GM15510 (cell line): ENCODE data around the gene TRAM2.

ENCODE experiments used
- POLR2A ChIP-seq: IDR thresholded peaks from 3 replicates; pipeline ENCODE4 v1.6.1; 2011; ENCODE audit warnings: borderline replicate concordance; ENCODE audit not compliant: insufficient read length; ENCODE audit errors: extremely low read depth

The TRAM2 gene

DNA sequence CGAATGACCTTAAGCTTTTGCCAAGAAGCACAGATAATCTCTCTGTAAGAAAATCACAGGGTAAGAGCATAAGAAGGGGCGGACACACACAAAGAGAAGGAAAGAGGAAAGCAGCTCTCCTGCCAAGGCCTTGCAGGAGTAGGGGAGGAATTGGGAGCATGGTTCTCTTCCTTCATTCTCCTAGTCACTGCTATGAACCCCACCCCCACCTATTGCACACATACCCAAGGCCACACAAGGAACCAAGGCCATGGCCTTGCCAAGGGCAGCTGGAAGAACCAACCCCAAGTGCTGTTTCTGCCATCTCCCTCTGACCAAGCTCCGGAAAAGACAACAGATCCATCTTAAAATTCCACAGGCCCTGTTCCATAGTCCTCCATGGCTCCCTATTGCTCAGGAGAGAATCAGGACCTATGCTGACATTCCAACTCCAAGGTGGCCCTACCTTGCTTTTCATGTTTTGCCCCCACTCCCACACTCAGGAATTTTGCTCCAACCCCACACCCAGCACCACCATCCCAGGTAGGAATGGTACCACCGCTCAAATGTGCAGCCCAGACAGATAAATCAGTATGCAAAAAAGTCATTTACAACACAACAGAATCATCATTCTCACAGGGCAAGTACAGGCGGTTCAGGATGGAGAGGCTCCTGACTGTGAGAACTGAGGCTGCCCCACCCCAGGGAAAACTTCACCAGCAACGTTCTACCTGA is 31.3 kb downstream of the TRAM2 start:
- TF ChIP-seq POLR2A: no peak

DNA sequence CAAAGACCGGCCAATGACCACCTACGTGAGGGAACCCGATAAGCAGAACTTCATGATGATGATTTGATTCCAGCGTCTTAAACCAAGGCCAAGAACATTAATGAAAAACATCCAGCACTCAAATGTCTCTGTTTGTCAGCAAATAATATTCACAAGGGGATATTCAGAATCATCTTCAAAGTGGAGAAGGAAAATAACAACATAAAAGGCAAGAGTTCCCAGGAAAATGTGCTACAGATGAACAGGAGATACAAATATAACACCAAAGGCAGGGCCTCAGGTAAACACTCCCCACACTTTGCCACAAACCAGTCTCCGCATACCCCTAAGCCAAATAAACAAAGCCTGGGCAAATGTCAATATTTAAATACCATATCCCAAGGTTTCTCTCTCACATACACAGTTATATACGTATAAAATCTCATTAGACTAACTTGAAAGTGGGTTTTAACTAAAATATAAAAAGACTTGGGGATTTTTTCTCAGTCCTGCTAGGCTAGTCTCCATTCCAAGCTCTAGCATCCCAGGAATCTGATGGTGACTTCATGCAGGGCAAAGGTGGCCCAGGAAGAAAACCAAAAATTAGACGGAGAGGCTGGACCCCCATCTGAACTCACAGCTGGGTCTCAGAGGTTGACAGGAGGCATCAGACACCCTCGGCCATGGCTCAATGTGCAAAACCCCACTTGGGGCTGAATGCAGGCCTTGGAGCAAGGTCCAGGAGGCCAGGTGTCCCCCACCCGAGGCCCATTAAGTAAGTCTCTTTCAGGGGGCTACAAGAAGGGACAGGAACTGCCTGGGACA is 32.1 kb downstream of the TRAM2 start:
- TF ChIP-seq POLR2A: no peak

DNA sequence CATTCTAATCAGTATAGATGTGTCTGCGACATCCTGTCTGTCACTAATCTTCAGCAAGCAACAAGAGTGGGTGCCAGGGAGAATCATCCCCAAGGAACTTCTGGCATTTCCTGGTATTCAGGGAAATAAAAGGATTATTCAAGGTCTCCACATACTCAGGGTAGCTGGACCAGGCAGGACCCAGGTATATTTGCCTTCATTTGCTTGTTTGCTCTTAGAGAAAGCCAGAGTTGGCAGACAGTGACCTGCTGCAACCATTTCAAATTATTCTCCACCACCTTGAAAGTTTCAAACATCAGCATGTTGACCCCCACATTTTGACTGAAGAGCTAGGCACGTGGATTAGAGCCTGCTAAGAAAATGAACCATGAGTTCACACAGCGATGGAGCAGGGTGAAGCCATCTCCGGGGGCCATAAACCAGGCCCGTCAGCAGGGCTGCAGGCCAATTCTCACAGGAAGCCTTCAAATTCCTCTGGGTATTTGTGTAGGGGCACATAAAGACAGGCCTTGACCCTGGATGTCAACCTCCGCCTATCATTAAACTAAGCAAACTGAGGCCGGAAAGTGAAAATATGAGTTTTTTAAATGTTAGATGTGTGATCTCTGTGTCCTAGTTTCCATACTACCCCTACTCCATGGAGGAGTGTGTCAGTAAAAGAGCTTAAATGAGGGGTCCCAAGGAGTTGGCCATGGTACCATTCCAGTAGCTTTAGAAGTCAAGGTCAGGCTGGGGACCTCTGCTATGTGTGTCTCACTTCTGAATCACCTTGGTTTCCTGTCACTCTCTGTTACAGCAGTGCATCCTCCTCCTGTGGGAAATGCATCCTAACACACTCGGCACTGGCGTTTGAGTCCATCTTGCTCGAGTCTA is 32.9 kb downstream of the TRAM2 start:
- no peak for TF ChIP-seq POLR2A

DNA sequence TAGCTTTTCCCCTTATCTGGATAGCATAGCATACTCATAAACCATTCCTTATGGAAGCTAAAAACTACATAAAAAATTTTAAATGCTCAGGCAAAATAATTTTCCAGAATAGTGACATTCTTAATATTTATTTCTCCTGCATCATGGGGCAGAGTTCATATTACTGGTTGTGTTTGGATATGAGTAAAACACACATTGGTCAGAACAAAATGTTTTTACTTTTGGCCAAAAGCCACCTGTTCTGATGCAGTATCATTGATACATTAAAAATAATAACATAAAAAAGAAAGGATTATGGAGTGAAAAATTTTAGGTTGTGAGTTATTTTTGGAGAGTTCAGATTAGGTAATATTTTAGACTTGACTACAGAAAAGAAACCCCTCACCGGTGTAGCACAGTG is 33.6 kb downstream of the TRAM2 start:
- no peak for TF ChIP-seq POLR2A

DNA sequence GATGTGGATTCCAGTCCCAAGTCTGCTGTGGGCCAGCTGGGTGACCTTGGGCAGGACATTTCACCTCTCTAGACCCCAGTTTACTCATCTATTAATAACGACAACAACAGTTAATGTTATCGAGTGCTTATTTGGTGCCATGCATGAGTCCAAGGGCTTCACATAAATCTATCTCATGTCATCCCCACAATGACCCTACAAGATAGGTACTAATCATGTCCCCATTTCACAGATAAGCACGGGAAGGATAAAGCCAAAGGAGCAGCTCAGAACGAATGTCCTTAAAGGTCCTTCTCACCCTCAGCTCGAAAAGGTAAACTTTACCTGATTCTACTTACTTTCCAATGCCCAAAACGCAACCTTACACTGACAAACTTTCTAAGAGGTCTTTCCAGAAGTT is 35.7 kb downstream of the TRAM2 start:
- TF ChIP-seq POLR2A: no peak

GRCh38 chr6:52540286-52540902 is 36.5 kb downstream of the TRAM2 start:
- TF ChIP-seq POLR2A: no peak

DNA sequence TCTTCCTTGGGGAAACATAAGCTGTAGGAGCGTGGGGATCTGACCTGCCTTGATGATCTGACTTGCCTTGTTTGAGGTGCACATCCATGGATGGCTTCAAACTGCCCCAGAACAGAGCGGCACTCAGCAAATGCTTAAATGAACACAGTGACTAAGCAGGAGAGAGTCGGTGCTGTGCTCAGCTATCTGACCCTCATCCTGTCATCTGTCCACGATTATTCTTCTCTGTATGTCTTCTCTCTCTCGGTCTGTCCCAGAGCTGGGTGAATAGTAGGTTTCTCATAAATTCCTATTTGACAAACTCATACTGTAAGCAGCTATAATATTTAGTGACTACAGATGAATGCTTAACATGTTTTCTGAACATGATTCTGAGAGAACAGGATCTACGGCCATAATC is 37.3 kb downstream of the TRAM2 start:
- TF ChIP-seq POLR2A: no peak

DNA sequence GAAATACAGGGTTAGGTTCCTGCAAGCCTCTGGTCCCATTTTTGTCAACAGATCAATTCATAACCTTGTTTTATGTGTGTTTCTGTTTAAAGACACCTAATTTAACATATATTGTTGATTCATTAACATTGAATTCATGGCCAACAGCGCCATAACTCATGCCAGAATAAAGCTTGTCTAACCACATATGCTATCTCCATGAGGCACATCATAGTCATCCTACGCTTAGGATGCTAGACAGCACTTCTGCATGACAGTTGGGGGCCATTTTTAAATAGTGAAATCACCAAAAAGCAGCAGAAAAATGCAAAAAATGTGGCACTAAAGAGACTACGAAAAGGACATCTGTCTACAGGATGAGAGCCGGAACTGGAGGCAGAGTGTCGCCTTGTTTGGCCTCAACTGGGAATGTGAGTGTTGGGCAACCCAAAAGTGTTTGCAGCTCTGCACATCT is 37.9 kb downstream of the TRAM2 start:
- TF ChIP-seq POLR2A: no peak

- no peak for TF ChIP-seq POLR2A
Observed at GRCh38 chr6:52538252-52538900, 38.5 kb downstream of the TRAM2 start.

- TF ChIP-seq POLR2A: no peak
Observed at GRCh38 chr6:52537001-52537753, 39.7 kb downstream of the TRAM2 start.

GRCh38 chr6:52536424-52536916 is 40.4 kb downstream of the TRAM2 start:
- no peak for TF ChIP-seq POLR2A

DNA sequence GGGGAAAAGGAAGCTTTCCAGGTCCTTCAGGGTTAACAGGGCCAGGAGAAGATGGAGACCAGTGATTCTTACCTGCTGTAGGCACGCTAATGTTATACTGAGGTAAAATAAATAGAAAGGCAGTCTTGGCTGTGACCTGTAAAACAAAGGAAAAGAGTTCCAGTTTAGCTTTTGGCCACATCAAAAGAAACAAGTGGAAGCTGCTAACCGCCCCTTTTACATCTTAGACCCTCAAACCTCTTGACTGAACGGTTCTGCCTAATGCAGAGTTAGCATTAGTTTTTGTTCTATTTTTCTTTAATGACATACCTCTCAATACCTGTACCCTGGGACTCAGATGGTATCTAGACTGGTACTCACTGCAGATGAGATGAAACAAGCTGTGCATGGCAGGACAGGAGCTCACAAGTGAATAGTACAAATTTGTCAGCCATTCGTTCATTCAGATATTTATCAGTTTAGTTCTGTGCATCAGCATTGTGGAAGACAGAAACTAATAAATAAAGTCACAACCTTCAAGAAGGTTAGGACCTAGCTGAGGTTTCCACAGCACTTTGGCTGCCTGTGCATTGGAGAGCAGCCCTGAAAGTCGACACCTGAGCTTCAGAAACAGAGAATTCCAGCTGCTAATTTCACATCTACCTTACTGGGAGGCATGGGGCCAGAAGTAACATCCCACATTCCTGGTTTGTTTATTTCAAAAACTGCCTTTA is 41.0 kb downstream of the TRAM2 start:
- TF ChIP-seq POLR2A: no peak

- no peak for TF ChIP-seq POLR2A
Observed at GRCh38 chr6:52534966-52535390, 41.9 kb downstream of the TRAM2 start.
